ENCODE results near the gene PRC1.
A peak's percentile ranks its signal among the peaks of the same experiment; 100 is the strongest.
"Not testable (repeated sequence)": the region's sequence is repeated elsewhere in the genome, so short reads cannot be mapped to it uniquely, and the experiment has no call there.

The PRC1 gene

DNA sequence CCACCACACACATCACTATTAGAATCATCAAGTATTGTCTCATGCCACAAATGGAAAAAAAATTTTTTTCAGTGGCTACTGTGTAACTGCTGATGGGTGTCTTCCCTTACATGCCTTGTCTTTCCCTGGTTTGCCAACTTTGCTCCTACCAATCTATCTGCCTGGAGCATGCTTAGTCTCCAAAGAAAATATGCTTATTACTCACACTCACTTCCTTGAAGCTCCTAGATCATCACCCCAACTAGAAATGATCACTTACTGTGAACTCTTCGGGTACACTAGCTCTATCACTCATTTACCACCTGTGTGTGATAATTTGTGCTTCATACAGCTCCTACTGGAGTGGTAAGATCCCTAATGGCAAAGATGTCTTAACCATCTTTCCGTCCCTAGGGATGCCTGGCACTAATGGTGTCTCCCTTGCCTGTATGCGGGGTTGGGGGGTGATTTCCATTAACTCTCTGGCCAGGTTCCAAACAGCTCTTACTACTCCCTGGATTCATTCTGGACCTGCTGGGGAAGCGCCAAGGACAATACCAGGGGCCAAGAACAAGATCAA, 27.3 kb upstream of the PRC1 start:
- peak overlapping the region; percentile 83 for H3K4me3 ChIP-seq (ENCODE audit: low read length)
- no peaks in the 10 kb centered on the region for H3K27me3 ChIP-seq (ENCODE audit: insufficient read depth, low read length)
- no peaks in the 10 kb centered on the region; the same call in 1 of the 2 replicates for H3K4me1 ChIP-seq (ENCODE audit: insufficient read depth, low read length)
- peaks cover 4% of the 10 kb centered on the region; the same call in 1 of the 2 replicates for H3K36me3 ChIP-seq (ENCODE audit: insufficient read depth, low read depth, low read length)
- H3K27ac ChIP-seq (ENCODE audit: low read length): no peak overlapping the region
- no peaks in the 10 kb centered on the region for H3K9me3 ChIP-seq (ENCODE audit: insufficient read depth, low read depth, low read length)
- H3K9ac ChIP-seq (ENCODE audit: low read depth, low read length): peak overlapping the region; percentile 74

DNA sequence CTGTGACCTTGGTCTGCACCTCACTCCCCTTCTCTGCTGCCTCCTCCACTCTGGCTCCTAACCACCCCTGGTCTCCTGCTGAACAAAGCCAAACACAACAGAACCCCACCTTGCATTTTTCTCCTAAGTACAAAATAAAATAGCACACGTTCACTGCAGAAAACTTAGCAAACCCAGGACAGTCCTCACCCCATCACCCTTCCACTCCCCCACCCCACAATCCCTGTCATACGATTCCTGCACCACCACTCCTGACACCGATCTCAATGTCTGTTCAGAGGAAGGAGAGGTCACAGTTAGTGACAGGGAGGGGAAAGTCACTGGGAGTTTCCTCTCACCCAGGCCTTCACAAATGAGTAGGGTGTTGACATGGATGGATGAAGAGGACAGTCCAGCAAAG, 23.8 kb upstream of the PRC1 start:
- Histone ChIP-seq H3K9ac (ENCODE audit: low read depth, low read length) (no peak overlapping the region), H3K27ac (ENCODE audit: low read length) (no peak overlapping the region), H3K27me3 (ENCODE audit: insufficient read depth, low read length) (no peaks in the 10 kb centered on the region), H3K4me3 (ENCODE audit: low read length) (no peak overlapping the region), H3K36me3 (ENCODE audit: insufficient read depth, low read depth, low read length) (peaks cover 13% of the 10 kb centered on the region), H3K9me3 (ENCODE audit: insufficient read depth, low read depth, low read length) (no peaks in the 10 kb centered on the region), H3K4me1 (ENCODE audit: insufficient read depth, low read length) (no peaks in the 10 kb centered on the region; the same call in 1 of the 2 replicates)

DNA sequence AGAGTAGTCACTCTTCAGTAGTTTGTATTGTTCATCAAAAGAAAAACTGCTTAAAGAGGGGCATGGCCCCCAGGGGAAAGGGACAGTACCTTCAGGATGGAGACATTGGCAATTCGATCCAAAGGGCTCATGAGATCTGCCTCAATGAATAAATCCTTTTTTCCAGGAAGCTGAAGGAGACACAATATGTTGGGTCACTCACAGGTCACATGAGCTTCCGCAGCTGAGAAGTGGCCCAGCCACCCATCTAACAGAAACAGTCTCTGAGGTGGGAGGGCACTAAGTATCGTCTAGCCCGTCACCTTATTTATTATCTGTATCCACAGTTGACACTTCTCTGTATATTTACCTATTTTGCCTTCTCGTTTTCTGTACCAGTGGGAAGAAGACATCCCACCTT, 23.4 kb upstream of the PRC1 start:
- Histone ChIP-seq H3K4me3 (ENCODE audit: low read length) (no peak overlapping the region), H3K4me1 (ENCODE audit: insufficient read depth, low read length) (no peaks in the 10 kb centered on the region; the same call in 1 of the 2 replicates), H3K9ac (ENCODE audit: low read depth, low read length) (no peak overlapping the region), H3K36me3 (ENCODE audit: insufficient read depth, low read depth, low read length) (peaks cover 16% of the 10 kb centered on the region), H3K9me3 (ENCODE audit: insufficient read depth, low read depth, low read length) (no peaks in the 10 kb centered on the region), H3K27me3 (ENCODE audit: insufficient read depth, low read length) (no peaks in the 10 kb centered on the region), H3K27ac (ENCODE audit: low read length) (no peak overlapping the region)

DNA sequence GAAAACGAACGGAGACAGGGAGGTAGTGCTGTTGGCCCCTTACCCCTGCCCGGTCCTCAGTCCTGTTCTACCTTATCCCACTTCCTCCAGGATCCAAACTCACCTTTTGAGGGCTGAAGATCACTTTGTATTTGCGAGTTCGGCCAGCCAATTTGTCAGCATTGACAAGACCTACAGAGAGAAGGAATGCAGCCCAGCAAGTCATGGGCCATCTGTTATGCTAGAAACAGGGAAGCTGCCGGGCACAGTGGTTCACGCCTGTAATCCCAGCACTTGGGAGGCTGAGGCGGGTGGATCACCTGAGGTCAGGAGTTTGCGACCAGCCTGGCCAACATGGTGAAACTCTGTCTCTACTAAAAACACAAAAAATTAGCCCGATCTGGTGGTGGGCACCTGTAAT, 19.4 kb upstream of the PRC1 start:
- H3K4me1 ChIP-seq (ENCODE audit: insufficient read depth, low read length); H3K9me3 ChIP-seq (ENCODE audit: insufficient read depth, low read depth, low read length); H3K9ac ChIP-seq (ENCODE audit: low read depth, low read length); H3K4me3 ChIP-seq (ENCODE audit: low read length); H3K27me3 ChIP-seq (ENCODE audit: insufficient read depth, low read length); H3K27ac ChIP-seq (ENCODE audit: low read length): not testable (repeated sequence)
- peaks cover 25% of the 10 kb centered on the region for H3K36me3 ChIP-seq (ENCODE audit: insufficient read depth, low read depth, low read length)

DNA sequence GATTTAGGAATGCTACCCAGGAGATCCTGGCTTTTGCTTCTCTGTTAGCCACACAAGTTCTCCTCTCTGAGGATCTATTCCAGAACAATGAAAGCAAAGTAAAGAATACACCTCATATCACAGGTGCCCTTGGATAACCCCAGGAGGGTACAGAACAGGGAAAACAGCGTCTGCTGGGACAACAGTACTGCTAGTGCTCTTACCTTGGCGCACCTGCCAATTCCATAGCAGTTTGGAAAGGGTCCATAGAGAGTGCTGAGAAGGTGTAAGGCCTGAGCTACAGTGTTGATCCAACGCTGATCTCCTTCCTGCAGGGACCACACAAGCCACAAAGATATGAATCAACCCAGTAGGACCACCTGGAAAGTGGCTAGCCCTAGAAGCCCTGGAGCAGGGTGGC, 12.9 kb upstream of the PRC1 start:
- Histone ChIP-seq H3K9ac (ENCODE audit: low read depth, low read length) (no peak overlapping the region), H3K9me3 (ENCODE audit: insufficient read depth, low read depth, low read length) (no peaks in the 10 kb centered on the region), H3K27me3 (ENCODE audit: insufficient read depth, low read length) (no peaks in the 10 kb centered on the region), H3K27ac (ENCODE audit: low read length) (no peak overlapping the region), H3K4me1 (ENCODE audit: insufficient read depth, low read length) (no peaks in the 10 kb centered on the region), H3K4me3 (ENCODE audit: low read length) (no peak overlapping the region), H3K36me3 (ENCODE audit: insufficient read depth, low read depth, low read length) (peaks cover 52% of the 10 kb centered on the region)

DNA sequence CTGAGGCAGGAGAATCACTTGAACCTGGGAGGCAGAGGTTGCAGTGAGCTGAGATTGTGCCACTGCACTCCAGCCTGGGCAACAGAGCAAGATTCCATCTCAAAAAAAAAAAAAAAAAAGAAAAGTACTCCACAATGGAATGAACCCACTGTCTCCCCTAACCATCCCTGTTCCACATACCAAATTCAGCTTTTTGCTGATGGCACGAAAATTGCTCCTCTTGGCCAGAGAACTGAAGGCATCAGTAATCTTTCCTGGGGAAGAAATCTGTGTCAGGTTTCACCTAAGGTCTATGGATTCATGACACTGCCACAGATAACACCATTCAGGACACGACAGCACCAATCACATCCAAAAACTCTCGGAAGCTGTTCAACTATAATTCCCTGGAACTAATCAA, 6.9 kb upstream of the PRC1 start:
- Histone ChIP-seq H3K4me1 (ENCODE audit: insufficient read depth, low read length) (no peaks in the 10 kb centered on the region), H3K4me3 (ENCODE audit: low read length) (no peak overlapping the region), H3K9me3 (ENCODE audit: insufficient read depth, low read depth, low read length) (no peaks in the 10 kb centered on the region), H3K27ac (ENCODE audit: low read length) (no peak overlapping the region), H3K27me3 (ENCODE audit: insufficient read depth, low read length) (no peaks in the 10 kb centered on the region), H3K36me3 (ENCODE audit: insufficient read depth, low read depth, low read length) (peaks cover 78% of the 10 kb centered on the region), H3K9ac (ENCODE audit: low read depth, low read length) (no peak overlapping the region)

DNA sequence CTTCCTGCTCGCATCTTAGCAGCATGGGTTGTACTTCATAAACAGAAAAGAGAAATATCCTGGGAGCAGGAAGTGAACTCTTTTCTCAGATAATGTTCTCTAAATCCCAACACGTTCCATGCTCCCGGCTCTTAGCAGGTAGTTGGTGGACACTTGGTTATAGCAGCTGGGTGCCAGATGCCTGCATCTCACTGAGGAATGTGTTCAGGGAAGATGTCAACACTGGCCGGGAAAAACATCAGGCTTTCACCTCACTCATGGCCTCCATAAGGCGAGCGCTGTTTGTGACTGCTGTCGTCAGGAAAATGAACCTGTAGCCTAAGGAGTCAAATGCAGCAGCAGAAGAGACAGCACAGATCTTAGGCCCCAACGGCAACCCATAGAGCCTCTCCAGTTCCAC, 4.4 kb upstream of the PRC1 start:
- no peaks in the 10 kb centered on the region for H3K27me3 ChIP-seq (ENCODE audit: insufficient read depth, low read length)
- H3K36me3 ChIP-seq (ENCODE audit: insufficient read depth, low read depth, low read length): peaks cover 56% of the 10 kb centered on the region
- no peak overlapping the region for H3K4me3 ChIP-seq (ENCODE audit: low read length)
- no peak overlapping the region for H3K9ac ChIP-seq (ENCODE audit: low read depth, low read length)
- H3K4me1 ChIP-seq (ENCODE audit: insufficient read depth, low read length): no peaks in the 10 kb centered on the region
- H3K9me3 ChIP-seq (ENCODE audit: insufficient read depth, low read depth, low read length): no peaks in the 10 kb centered on the region
- H3K27ac ChIP-seq (ENCODE audit: low read length): no peak overlapping the region

DNA sequence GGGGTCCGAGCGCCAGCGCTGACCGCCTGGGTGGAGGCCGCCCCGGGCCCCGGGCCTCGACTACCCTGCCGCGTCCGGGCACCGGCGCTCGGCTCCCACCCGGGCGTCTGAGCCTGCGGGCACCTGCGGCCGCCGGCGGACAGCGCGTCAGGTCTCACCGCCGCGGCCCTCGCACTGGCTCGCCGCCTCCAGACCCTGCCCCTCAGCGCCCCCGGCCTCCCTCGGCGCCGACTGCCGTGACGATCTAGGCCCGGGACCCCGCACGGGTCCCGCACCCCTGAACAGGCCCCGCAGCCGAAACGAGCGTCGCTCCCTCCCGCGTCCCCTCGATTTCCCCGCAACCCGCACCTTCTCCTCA, 297 bp downstream of the PRC1 start:
- peak overlapping the region; percentile 97 for H3K9ac ChIP-seq (ENCODE audit: low read depth, low read length)
- H3K4me1 ChIP-seq (ENCODE audit: insufficient read depth, low read length): peaks cover 5% of the 10 kb centered on the region
- H3K27ac ChIP-seq (ENCODE audit: low read length): peak overlapping the region; percentile 25
- H3K36me3 ChIP-seq (ENCODE audit: insufficient read depth, low read depth, low read length): peaks cover 21% of the 10 kb centered on the region
- no peaks in the 10 kb centered on the region for H3K9me3 ChIP-seq (ENCODE audit: insufficient read depth, low read depth, low read length)
- H3K27me3 ChIP-seq (ENCODE audit: insufficient read depth, low read length): no peaks in the 10 kb centered on the region
- H3K4me3 ChIP-seq (ENCODE audit: low read length): peak overlapping the region; percentile 94

DNA sequence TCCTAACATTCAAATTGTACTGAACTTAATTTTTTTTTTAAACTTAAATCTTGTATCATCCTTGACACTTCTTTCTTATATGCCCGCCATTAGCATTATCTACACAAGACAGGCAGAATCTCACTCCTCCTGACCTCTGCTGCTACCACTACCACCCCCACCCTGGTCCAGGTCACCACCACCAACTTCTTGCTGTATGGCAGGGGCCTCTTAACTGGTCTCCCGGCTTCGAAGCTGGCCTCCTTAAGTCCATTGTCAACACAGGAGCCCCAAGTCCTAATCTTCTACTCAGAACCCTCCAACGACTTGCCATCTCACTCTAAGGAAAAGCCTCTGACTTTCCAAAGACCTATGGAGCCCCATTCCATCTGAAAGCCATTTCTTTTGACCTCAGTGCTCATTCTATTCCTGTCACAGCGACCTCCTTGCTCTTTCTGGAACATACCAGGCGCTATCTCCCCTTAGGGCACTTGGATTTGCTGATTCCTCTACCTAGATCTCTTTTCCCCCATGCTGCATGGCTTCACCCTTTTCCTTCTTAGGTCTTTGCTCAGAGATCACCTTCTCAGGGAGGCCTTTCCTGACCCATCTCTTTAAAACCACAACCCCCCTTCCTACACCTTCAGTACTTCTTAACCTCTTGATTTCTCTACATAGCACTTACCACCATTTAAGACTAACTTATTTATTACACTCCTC, 2.6 kb downstream of the PRC1 start:
- Histone ChIP-seq H3K4me3 (ENCODE audit: low read length) (no peak overlapping the region), H3K27ac (ENCODE audit: low read length) (no peak overlapping the region), H3K9ac (ENCODE audit: low read depth, low read length) (no peak overlapping the region), H3K9me3 (ENCODE audit: insufficient read depth, low read depth, low read length) (no peaks in the 10 kb centered on the region), H3K27me3 (ENCODE audit: insufficient read depth, low read length) (no peaks in the 10 kb centered on the region), H3K4me1 (ENCODE audit: insufficient read depth, low read length) (peaks cover 5% of the 10 kb centered on the region), H3K36me3 (ENCODE audit: insufficient read depth, low read depth, low read length) (no peaks in the 10 kb centered on the region)

DNA sequence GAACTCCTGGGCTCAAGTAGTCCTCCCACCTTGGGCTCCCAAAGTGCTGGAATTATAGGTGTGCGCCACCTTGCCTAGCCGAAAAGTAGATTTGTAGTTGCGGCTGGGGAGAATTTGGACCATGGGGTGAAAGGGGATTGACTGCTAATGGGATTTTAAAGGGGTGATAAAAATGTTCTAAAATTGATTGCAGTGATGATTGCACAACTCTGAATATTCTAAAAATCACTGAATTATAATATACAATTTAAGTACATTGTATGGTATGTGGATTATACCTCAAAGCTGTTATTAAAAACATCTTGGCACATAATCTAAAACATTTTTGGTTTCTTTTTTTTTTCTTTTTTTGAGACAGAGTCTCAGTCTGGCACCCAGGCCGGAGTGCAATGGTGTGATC, 3.9 kb downstream of the PRC1 start:
- Histone ChIP-seq H3K36me3 (ENCODE audit: insufficient read depth, low read depth, low read length) (no peaks in the 10 kb centered on the region), H3K4me1 (ENCODE audit: insufficient read depth, low read length) (peaks cover 5% of the 10 kb centered on the region), H3K9ac (ENCODE audit: low read depth, low read length) (no peak overlapping the region), H3K9me3 (ENCODE audit: insufficient read depth, low read depth, low read length) (no peaks in the 10 kb centered on the region), H3K27ac (ENCODE audit: low read length) (no peak overlapping the region), H3K27me3 (ENCODE audit: insufficient read depth, low read length) (no peaks in the 10 kb centered on the region), H3K4me3 (ENCODE audit: low read length) (no peak overlapping the region)

DNA sequence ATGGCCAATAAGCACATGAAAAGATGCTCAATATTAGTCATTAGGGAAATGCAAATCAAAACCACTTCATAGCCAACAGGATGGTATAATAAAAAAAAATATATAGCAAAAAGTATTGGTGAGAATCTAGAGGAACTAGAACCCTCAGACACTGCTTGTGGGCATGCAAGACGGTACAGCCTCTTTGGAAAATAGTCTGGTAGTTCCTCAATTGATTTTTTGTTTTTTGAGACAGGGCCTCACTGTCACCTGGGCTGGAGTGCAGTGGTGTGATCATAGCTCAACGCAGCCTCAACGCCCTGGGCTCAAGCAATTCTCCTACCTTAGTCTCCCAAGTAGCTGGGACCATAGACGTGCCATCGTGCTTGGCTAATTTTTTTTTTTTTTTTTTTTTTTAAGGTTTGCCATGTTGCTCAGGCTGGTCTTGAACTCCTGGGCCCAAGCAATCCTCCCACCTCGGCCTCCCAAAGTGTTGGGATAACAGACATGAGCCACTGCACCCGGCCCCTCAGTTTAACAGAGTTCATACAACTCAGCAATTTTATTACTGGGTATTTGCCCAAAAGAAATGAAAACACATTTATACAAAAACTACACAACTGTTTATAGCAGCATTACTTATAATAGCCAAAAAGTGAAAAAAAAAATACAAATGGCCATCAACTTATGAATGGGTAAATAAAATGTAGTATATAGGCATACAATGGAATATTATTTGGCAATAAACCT, 5.1 kb downstream of the PRC1 start:
- H3K4me1 ChIP-seq (ENCODE audit: insufficient read depth, low read length): peaks cover 5% of the 10 kb centered on the region
- no peak overlapping the region for H3K9ac ChIP-seq (ENCODE audit: low read depth, low read length)
- no peak overlapping the region for H3K27ac ChIP-seq (ENCODE audit: low read length)
- no peaks in the 10 kb centered on the region for H3K9me3 ChIP-seq (ENCODE audit: insufficient read depth, low read depth, low read length)
- H3K36me3 ChIP-seq (ENCODE audit: insufficient read depth, low read depth, low read length): peaks cover 6% of the 10 kb centered on the region
- H3K4me3 ChIP-seq (ENCODE audit: low read length): no peak overlapping the region
- no peaks in the 10 kb centered on the region for H3K27me3 ChIP-seq (ENCODE audit: insufficient read depth, low read length)

DNA sequence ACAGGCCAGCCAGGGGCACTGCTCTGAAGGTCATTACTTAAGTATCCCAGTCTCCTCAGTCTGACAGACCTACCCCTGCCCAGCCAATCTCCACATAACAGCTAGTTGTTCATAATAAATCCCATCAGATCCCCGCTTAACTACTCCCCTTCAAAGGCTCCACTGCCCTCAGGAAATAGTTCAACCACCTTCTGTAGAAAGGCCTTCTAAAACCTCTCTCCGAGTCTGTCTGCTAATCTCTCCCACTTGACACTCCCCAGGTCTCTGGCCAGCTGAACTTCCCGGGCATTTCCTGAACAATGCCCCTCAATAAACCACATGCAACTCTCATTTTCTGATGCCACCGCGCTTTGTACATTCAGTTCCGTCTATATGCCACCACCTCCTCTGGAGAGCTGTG, 6.0 kb downstream of the PRC1 start:
- H3K36me3 ChIP-seq (ENCODE audit: insufficient read depth, low read depth, low read length): peaks cover 15% of the 10 kb centered on the region
- H3K9me3 ChIP-seq (ENCODE audit: insufficient read depth, low read depth, low read length): no peaks in the 10 kb centered on the region
- peaks cover 5% of the 10 kb centered on the region for H3K4me1 ChIP-seq (ENCODE audit: insufficient read depth, low read length)
- H3K27me3 ChIP-seq (ENCODE audit: insufficient read depth, low read length): no peaks in the 10 kb centered on the region
- H3K4me3 ChIP-seq (ENCODE audit: low read length): no peak overlapping the region
- H3K27ac ChIP-seq (ENCODE audit: low read length): no peak overlapping the region
- H3K9ac ChIP-seq (ENCODE audit: low read depth, low read length): no peak overlapping the region
